IPS-18a (cell line): ENCODE results near the gene LAMA2.

Experiments
- H3K27ac ChIP-seq: one replicate; pipeline ENCODE4 v1.5.1; 2013; ENCODE audit warnings: low read length
- H3K27me3 ChIP-seq: one replicate; pipeline ENCODE4 v1.6.1; 2013; ENCODE audit warnings: mild to moderate bottlenecking, low read length; ENCODE audit not compliant: control insufficient read depth, insufficient read depth
- H3K36me3 ChIP-seq: one replicate; pipeline ENCODE4 v1.6.1; 2013; ENCODE audit warnings: low read depth, low read length; ENCODE audit not compliant: control insufficient read depth
- H3K4me1 ChIP-seq: one replicate; pipeline ENCODE4 v1.6.1; 2013; ENCODE audit warnings: low read depth, low read length; ENCODE audit not compliant: control insufficient read depth
- H3K4me3 ChIP-seq: one replicate; pipeline ENCODE4 v1.5.1; 2013; ENCODE audit warnings: low read length
- H3K9ac ChIP-seq: one replicate; pipeline ENCODE4 v1.6.1; 2013; ENCODE audit warnings: mild to moderate bottlenecking, low read length, moderate library complexity
- H3K9me3 ChIP-seq: one replicate; pipeline ENCODE4 v1.6.1; 2013; ENCODE audit warnings: low read depth, low read length; ENCODE audit not compliant: control insufficient read depth

The LAMA2 gene

DNA sequence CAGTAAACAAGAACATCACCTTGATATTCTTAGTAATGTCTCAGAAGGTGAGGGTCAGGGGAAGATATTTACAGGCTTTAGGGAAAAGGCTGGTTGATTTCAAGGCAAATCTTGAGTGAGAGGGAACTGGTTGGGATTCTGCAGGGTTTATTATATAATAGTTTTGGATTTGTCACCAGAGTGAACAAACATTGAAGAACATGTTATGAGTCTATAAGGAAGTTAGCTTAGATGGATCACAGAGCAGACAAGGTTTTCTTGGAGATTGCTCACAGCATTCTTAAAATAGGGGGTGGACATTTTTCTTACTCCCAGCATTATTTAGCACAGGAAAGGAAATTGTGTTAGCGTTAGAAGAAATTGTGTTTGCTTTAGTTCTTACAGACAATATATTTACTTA, 324.9 kb downstream of the LAMA2 start:
- H3K4me3 ChIP-seq = no peak overlapping the region
- no peak overlapping the region for H3K9ac ChIP-seq
- H3K27ac ChIP-seq = no peak overlapping the region
- H3K9me3 ChIP-seq = no peaks in the 10 kb centered on the region
- H3K4me1 ChIP-seq = no peaks in the 10 kb centered on the region
- H3K36me3 ChIP-seq = no peaks in the 10 kb centered on the region
- no peaks in the 10 kb centered on the region for H3K27me3 ChIP-seq

DNA sequence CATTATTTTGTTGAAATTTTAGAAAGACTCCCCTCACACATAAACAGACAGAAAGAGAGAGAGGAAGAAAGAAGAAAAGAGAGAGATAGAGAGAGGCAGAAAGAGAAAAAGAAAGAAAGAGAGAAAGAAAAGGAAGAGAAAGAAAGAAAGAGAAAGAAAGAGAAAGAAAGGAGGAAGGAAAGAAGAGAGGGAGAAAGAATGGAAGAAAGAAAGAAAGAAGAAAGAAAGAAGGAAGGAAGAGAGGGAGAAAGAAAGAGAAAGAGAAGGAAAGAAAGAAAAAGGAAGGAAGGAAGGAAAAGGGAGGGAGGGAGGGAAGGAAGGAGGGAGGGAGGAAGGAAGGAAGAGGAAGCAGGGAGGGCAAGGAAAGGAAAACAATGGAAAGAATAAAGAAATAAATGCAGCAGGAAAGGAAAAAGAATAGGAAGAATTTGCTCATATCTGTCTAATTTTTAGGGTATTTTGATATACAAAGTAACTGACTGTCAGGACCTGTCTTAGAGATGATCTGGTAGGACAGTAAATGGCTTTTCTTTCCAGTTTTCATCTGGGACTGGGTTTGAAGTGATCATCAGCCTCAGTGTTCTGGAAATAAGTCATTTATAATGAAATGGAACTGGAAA, 325.6 kb downstream of the LAMA2 start:
- Histone ChIP-seq H3K9me3 (no peaks in the 10 kb centered on the region), H3K9ac (no peak overlapping the region), H3K27ac (no peak overlapping the region), H3K27me3 (no peaks in the 10 kb centered on the region), H3K4me1 (no peaks in the 10 kb centered on the region), H3K36me3 (no peaks in the 10 kb centered on the region), H3K4me3 (no peak overlapping the region)

DNA sequence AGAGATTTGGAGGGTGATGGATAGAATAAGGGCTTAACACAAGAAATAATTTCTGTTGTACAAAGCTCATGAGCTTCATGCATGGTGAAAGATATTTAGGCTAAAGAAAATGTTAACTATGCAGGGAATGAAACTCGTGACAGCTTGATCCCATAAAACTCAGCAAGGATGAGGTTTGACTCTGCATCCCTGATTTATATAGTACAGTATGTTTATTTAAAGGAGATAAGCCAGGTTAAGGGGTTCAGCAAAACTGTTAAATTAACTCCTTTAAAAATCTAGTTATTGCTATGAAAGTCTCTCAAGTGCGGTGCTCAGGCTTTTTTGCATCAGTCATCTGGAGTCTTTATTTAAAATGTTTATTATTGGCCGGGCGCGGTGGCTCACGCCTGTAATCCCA, 326.4 kb downstream of the LAMA2 start:
- Histone ChIP-seq H3K9ac (no peak overlapping the region), H3K27me3 (no peaks in the 10 kb centered on the region), H3K9me3 (no peaks in the 10 kb centered on the region), H3K27ac (no peak overlapping the region), H3K36me3 (no peaks in the 10 kb centered on the region), H3K4me3 (no peak overlapping the region), H3K4me1 (no peaks in the 10 kb centered on the region)

DNA sequence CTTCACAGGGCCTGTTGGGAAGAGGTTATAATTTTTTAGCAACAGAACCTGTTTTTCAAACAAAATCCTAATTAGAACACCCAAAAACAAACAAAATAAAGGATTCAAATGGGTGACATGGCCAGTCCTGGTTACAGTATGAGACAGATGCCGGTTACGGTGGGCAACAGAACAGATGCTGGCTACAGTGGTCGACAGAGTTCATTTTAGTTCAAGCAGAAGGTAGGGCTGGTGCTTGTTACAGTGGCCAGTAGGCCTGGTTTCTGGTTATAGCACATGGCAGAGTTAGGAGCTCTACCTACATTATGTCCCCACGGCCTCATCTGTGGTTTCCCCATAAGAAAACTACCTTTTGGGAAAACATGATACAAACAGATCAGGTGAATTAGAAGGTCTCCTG, 327.7 kb downstream of the LAMA2 start:
- Histone ChIP-seq H3K27me3 (no peaks in the 10 kb centered on the region), H3K36me3 (no peaks in the 10 kb centered on the region), H3K4me1 (no peaks in the 10 kb centered on the region), H3K9ac (no peak overlapping the region), H3K9me3 (no peaks in the 10 kb centered on the region), H3K4me3 (no peak overlapping the region), H3K27ac (no peak overlapping the region)

DNA sequence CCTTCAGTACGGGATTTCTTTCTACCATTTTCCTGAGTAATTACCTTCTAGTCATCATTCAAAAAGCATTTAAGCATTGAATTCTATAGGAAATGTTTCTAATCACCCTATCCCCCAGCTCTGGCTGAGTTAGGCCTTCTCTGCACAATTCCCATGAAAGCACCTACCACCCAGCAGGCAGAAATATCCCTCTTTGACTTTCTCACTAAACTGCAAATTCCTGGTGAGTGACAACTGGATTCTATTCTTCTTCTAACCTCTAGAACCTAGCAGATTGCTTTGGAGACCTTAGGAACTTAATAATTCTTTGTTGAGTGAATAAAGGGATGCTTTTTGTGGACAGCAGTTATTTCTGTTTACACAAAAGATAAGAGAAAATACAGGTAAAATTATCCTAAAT, 328.7 kb downstream of the LAMA2 start:
- Histone ChIP-seq H3K9ac (no peak overlapping the region), H3K27me3 (no peaks in the 10 kb centered on the region), H3K36me3 (no peaks in the 10 kb centered on the region), H3K4me3 (no peak overlapping the region), H3K4me1 (no peaks in the 10 kb centered on the region), H3K9me3 (no peaks in the 10 kb centered on the region), H3K27ac (no peak overlapping the region)

DNA sequence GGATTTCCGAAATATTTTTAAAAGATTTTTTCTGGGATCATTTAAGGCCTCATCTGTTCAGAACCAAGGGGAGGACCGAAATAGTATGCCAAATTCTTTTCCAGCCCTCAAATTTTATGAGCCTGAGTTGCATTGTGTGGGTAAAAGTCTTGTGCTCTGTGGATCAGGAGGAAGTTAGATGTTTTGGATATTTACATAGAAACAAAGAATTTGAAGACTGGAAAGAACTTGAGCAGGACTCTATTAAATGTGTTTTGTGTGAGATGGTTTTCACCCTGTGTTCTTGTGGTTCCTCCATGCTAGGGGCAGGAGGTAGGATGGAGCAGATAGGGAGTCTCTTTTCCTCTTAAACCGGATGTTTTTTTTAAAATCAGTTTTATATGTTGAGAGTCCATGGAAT, 329.1 kb downstream of the LAMA2 start:
- no peaks in the 10 kb centered on the region for H3K27me3 ChIP-seq
- H3K9me3 ChIP-seq = no peaks in the 10 kb centered on the region
- no peaks in the 10 kb centered on the region for H3K36me3 ChIP-seq
- no peak overlapping the region for H3K9ac ChIP-seq
- no peaks in the 10 kb centered on the region for H3K4me1 ChIP-seq
- H3K4me3 ChIP-seq = no peak overlapping the region
- no peak overlapping the region for H3K27ac ChIP-seq

DNA sequence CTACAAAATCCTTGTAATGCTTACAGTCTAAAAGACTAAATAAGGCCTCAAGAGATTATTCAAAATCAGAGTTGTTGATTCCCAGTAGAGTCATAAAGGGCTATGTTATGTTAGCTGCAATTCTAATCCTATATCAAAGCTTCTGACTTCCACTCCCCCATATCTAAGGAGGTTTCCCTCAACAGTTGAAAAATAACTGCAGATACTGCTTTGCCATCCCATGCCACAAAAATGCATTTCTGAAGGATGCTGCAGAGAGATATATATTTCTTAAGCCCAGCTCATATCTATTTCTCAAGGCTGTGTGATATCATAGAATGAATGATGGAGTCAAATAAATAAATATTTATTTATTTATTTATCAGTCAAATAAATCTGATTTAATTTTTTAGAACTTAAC, 332.3 kb downstream of the LAMA2 start:
- H3K27me3 ChIP-seq = no peaks in the 10 kb centered on the region
- H3K9me3 ChIP-seq = no peaks in the 10 kb centered on the region
- no peaks in the 10 kb centered on the region for H3K36me3 ChIP-seq
- no peaks in the 10 kb centered on the region for H3K4me1 ChIP-seq
- no peak overlapping the region for H3K9ac ChIP-seq
- H3K4me3 ChIP-seq = no peak overlapping the region
- H3K27ac ChIP-seq = no peak overlapping the region

DNA sequence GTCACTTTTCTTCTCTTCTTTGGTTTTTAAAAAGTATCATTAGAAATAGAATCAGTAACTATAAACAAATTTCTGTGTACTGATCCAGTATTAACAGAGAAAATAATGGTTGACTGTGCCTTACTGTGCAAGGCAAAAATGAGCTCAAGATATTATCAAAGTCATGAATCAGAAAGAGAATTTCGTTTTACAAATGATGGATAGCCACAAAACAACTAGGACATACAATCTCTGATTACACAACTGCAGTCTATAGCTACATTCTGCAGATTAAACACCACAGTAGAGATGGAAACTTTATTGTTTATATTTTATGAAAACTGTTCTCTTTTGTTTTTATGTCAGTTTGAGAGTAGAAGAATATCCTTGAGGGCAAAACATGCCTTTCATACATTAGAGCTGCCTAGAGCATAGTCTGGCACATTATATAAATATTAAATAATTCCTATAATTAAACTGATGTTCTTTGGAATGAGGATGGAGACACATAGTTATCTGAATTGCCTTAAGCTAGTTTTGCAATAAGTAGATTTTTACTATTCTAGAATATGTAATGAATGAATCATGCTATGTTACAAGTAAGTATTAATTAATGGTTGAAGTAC, 333.1 kb downstream of the LAMA2 start:
- Histone ChIP-seq H3K4me1 (no peaks in the 10 kb centered on the region), H3K36me3 (no peaks in the 10 kb centered on the region), H3K27me3 (no peaks in the 10 kb centered on the region), H3K9me3 (no peaks in the 10 kb centered on the region), H3K4me3 (no peak overlapping the region), H3K9ac (no peak overlapping the region), H3K27ac (no peak overlapping the region)

DNA sequence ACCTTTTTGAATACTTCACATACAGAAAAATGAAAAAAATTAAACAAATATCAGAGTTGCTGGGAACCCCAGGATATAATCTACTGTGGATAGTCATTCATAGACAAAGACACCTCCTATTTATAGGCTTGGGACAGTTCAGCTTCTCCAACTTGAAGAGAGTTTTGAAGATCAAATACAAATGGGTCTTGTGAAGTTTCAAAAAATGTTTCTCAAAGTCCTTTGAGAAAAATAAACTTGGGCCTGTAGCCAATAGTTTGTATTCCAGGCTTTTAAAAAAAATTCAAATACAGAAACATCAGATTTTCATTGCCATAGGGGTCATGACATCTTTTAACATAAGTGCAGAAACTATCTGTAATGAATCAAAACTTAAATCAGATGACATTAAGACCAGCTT, 334.8 kb downstream of the LAMA2 start:
- Histone ChIP-seq H3K4me1 (no peaks in the 10 kb centered on the region), H3K36me3 (no peaks in the 10 kb centered on the region), H3K4me3 (no peak overlapping the region), H3K27ac (no peak overlapping the region), H3K9me3 (no peaks in the 10 kb centered on the region), H3K27me3 (no peaks in the 10 kb centered on the region), H3K9ac (no peak overlapping the region)

DNA sequence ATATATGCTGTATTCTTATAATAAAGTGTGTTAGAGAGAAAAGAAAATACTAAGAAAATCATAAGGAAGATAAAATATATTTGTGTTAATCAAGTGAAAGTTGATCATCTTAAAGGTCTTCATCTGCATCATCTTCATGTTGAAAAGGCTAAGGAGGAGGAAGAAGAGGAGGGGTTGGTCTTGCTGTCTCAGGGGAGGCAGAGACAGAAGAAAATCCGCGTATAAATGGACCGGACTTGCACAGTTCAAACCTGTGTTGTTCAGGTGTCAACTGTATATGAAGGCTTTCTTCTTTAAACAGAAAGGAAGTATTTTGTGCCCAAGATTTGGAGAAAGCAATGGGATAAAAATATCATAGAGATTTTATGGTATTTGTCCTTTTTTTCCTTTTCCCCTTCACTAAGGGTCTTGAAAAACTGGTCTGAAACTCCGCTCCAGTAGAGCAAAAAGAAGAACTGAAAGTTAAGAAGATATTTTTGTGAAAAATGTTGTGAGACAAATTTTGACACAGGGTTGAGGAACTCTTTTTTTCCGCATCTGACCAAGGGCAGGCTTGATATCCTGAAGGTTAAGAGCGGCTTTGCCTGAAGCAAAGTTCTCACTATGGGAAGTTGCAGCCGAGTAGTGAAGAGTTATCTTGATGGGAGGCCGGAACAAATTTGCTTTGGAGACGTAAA, 350.7 kb downstream of the LAMA2 start:
- Histone ChIP-seq H3K27me3 (no peaks in the 10 kb centered on the region), H3K36me3 (no peaks in the 10 kb centered on the region), H3K9me3 (peaks cover 3% of the 10 kb centered on the region), H3K4me3 (no peak overlapping the region), H3K4me1 (no peaks in the 10 kb centered on the region), H3K9ac (no peak overlapping the region), H3K27ac (no peak overlapping the region)

DNA sequence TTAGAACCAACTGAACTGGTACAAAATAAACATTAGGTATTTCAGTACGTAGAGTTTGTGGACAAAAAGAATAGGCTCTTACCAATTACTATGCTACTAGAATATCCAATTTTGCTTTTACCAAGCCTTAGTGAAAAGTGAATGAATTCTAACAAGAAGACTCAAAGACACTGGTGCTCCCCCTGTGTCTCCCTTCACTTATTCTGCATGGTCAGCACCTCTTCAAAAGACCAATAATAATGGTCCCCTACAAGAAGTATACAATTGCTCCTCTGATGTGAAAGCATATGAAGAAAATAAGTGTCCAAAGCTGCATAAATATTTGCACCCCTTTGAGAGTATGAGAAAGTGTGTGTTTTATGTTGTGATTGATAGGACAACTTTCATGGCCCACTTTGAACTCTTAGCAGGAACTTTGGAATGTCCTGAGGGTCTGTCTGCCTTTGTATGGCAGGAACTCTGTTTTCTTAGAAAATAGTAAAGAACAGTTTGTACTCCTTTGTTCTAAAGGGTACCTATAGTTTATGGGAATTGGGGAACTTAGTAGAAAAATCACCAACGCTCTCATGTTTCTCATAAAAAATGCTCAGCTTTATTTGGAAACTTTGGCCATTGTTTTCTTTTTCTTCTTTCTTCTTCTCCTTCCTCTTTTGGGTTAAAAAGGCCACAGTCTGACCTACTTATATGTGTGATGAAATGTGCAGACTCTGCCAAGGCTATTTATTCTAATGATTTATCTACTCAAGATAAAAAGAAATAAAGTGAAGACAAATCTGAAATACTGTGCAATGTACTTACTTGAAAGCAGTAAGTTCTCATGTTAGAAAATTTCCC, 352.4 kb downstream of the LAMA2 start:
- Histone ChIP-seq H3K36me3 (no peaks in the 10 kb centered on the region), H3K4me3 (no peak overlapping the region), H3K9me3 (no peaks in the 10 kb centered on the region), H3K27ac (no peak overlapping the region), H3K9ac (no peak overlapping the region), H3K27me3 (no peaks in the 10 kb centered on the region), H3K4me1 (no peaks in the 10 kb centered on the region)
